GM03348 (cell line): Measurements from ENCODE around the gene SOCS1.

Experiments used
- DNase-seq: peaks from one replicate; pipeline ENCODE4 v3.0.0; 2012; ENCODE audit warnings: low spot score

The SOCS1 gene

DNA sequence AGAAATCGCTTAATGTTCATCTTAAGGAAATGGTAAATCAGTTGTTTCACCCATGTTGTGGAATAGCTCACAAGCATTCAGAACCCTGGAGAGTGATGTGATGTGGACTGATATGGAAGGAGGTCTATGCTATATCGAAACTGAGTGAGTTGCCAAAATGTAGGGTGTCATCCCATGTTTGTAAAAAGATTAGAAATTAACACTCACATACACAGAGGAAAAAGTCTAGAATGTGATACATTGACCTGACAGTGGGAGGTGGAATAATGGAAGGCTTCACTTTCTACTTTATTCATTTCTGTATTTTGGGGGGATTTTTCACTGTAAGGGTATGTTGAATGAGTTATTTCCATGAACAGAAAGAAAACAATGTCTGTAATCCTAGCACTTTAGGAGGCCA lies 29.8 kb upstream of the SOCS1 start:
- DNase-seq, result no peak

DNA sequence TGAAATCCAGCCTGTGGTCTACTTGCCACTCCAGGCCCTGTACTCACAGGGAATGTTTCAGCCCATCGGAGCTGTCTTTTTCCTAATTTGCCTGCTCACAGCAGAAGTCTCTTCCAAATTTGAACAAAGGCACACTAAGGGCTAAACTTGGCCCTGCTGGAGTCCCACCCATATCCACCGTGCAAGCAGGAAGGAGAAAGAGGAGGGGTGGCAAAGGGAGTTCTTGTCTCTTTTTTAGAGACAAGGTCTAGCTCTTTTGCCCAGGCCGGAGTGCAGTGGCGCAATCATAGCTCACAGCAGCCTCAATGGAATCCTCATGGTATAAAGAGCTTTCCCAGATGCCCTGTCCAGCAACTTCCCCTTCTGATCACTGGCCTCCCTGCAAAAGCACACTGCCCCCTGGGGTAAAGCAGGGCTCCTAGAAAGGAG lies 27.8 kb upstream of the SOCS1 start:
- DNase-seq, result no peak

DNA sequence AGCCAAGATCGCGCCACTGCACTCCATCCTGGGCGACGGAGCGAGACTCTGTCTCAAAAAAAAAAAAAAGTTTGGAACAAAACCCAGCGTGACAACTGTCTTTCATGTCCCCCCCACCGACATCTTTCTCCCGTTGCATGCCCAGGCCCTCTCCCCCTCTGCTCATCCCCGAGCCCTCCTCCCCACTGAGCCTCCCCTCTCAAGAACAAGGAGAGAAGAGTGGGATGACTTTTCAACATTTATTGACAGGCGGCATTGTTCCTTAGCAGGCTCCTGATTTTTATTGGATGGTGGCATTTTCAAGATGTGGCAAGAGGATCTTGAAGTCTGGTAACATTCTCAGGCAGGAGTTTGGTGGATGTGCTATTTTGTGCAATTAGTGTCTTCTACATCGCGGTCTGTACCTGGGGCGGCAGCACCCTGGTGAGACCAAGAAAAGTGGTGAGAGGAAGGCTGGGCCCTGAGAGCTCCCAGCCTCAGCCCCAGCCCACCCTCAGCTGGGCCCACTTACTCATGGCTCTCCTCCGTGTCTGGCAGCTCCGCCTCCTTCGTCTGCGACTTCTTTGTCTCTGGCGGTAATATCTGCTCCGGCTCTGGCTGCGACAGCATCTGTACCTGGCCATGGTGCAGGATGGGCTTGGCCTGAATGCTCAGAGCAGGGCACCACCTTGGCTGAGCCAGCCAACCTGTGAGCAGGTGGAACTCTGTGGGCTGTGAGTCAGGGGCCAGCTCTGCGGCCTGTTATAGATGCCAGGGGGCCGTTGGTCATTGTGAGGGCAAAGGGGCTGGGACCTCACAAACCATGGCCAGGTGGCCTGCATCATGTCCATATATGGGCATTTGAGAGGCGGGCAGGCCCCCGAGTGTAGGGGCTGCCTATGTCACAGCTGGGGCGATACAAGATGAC lies 24.9 kb upstream of the SOCS1 start, which contains the start of gene PRM1:
Gene PRM1 (minus strand): TSS at position 715 of the 907 bp plus-strand sequence. CDS start 92 bp downstream, at position 623.
- DNase-seq, result no peak

DNA sequence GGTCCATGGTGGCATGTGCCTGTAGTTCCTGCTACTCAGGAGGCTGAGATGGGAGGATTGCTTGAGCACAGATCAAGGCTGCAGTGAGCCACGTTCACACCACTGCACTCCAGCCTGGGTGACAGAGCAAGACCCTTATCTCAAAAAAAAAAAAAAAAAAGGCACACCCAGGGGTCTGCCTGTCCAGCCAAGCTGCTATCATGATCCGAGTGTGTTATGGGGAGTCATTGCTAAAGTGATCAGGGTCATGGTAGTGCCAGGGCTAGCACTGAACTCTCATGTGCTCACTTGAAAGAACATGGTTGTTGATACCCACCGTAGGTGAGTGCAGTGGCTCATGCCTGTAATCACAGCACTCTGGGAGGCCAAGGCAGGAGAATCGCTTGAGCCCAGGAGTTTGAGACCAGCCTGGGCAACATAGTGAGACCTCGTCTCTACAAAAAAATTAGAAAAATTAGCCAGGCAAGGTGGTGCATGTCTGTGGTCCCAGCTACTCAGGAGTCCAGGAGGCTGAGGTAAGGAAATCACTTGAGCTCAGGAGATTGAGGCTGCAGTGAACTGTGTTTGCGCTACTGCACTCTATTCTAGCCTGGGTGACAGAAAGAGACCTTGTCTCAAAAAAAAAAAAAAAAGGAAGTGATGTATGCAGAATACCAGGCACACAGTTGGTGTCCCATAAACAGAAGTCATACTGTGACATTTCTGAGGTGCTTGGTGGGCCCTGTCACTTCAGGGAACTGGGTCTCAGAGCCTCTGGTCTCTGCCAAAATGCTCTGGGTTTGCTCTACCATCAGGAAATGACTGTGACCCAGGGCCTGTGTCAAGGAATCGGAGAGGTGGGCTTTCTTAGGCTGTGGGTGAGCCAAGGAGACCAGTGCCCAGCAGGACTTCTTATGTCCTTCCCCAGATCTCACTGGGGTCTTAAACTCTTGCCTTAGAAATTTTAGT lies 23.0 kb upstream of the SOCS1 start:
- DNase-seq, result no peak

DNA sequence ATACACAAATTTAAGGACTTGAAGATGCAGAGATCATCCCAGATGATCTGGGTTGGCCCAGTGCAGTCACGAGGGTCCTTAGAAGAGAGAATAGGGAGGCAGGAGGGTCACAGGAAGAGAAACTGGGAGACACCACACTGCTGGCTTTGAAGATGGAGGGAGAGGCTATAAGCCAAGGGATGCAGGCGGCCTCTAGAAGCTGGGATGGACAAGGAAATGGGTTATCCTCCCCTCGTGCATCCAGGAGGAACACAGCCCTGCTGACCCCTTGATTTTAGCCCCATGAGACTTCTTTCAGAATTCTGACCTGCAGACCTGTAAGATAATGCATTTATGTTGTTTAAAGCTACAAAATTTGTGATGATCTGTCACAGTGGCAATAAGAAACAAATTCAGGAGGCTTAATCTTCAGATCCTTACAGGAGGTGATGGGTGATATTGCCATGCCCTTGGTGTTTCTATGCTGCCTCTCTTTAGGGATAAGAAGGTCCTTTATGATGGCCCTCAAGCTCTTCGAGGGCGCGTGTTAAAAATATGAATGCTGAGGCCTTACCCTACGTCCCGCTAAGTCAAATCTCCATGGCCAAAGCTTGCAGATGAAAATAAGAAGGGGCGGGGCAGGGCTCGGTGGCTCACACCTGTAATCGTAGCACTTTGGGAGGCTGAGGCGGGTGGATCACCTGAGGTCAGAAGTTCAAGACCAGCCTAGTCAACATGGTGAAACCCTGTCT lies 21.8 kb upstream of the SOCS1 start:
- DNase-seq, result no peak

DNA sequence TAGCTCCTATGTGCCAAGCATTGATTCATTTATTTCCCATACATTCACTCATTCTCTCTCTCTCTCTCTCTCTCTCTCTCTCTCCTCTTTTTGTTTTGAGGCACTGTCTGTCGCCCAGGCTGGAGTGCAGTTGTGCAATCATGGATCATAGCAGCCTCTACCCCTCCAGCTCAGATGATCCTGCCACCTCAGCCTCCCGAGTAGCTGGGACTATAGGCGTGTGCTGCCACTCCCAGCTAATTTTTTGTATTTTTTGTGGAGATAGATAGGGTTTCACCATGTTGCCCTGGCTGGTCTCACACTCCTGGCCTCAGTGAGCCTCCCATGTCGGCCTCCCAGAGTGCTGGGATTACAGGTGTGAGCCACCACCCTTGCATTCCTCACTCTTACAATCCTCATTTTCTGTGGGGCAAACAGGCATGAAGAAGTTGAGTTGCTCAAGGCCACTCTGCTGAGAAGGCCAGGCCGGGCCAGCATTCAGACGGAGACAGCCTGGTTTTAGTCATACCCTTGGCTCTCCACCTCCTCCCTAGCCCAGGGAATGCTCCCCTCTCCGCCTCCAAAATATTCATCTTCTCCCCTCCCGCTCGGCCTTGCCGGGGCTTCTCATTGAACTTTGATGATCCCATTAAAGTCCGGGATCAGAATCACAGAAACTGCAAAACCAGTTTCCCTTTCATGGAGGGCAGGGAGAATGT lies 21.0 kb upstream of the SOCS1 start:
- no peak for DNase-seq

DNA sequence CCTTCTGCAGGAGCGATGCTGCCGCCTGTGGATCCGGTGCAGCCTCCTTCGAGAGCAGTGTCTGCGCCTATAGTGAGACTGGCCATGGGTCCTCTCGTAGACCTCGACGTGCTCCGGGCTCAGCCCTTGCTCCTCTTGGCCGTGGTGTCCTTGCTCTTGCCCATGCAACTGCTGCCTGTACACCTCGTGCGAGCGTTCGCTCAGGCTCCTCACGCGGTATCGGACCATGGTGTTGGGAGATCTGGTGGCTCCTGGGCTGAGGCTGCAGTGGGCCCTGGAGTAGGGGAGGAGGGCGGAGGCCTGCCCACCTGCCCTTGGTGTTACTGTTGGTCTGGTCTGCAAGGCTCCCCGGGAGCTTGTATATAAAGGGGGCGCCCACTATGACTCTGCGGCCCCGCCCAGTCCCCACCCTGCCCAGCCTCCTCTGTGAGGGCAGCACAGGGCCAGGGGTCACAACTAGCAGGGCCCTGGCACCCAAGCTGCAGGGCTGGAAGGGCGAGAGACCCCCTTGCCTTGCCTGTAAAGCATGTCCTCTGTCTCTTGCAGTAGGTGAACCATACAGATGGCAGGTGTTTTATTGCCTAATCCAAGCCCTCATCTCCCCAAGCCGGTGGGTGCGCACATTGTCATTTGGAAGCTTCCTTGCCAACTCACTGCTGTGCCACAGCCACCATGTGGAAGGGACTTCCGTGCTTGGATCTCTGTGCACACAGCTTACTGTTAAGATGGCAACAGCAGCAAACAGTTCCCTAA lies 20.3 kb upstream of the SOCS1 start, which contains the start of gene PRM2:
Gene PRM2 (minus strand): TSS at position 338 of the 753 bp plus-strand sequence. CDS start 110 bp downstream, at position 228.
- no peak for DNase-seq

DNA sequence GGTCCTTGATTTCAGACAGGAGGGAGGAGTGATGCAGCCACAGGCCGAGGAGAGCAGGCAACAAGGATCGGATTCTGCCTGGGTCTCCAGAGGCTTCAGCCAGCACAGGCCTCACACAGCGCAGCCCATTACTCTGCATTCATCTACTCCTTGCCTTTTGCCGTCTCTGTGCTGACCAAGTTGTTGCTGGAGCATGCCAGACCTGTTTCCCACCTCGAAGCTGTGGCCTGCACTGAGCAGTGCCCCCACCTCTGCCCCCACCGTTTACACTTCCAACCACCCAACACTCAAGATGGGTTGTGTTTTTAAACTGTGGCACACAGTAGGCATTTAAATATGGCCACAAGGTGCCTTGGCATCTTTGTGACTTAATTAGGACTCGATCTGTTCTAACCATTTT lies 19.0 kb upstream of the SOCS1 start:
- no peak for DNase-seq

DNA sequence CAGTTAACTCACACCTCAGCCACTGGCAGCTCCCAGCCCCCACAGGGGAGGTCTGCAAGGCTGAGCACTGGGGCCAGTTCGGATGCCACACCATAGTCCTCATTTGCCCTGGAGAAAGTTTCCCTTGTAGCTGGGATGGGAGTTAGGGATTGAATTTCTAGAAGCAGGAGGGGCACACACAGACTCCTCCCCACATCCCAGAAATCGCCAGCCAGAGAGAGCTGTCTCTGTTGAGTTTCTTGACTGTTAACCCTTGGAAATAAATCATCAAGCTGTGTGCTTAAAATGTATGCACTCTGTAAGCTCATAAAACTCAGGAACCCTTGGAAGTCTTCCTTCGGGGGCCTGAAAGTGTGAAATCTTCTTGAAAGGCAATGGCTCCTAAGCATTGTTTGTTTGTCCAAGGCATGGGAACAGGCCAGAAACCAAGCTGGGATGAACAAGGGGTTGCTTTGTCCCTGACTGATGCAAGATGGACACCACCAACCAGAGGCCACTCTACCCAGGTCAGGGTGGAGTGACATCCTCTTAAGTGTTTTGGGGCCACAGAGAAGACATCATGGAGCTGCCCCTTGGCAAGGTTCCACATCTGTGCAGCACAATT lies 17.8 kb upstream of the SOCS1 start:
- DNase-seq, result no peak

DNA sequence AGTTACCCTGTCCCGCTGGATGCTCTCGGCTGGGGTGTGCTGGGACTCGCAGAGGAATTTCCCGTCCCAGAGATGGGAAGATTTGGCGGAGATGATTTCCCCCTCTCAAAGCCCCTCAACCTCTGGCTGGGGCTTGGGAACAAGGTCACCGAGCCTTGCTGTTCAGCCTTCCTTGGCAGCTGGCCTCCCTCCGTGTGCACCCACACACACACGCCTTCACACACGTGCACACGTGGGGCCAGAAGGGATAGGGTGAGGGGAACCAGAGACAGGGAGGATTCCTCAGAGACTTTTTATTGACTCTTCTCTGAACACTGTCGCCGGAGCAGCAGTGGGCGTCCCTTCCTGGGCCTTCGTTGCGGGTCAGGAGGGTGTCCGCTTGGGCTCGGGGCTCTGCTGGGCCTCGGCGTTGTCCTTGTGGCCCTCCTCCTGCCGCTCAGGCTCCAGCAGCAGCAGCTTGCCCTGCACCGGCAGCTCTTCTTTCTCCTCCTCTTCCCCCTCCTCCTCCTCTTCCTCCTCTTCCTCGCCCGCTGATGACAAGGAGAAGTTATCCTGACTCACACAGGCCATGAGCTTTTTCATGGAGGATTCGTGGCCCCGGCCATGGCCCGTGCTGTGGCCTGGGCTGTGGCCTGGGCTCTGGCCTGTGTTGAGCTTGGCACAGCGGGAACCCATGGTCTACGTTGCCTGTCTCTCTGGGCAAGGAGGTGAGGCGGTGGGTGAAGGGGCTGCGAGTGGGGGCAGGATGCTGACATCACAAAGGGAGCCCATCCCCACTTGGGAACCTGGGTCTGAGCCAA lies 17.1 kb upstream of the SOCS1 start, which contains the start of gene PRM3:
Gene PRM3 (minus strand): TSS at position 709 of the 800 bp plus-strand sequence. CDS start 34 bp downstream, at position 675.
- no peak for DNase-seq

DNA sequence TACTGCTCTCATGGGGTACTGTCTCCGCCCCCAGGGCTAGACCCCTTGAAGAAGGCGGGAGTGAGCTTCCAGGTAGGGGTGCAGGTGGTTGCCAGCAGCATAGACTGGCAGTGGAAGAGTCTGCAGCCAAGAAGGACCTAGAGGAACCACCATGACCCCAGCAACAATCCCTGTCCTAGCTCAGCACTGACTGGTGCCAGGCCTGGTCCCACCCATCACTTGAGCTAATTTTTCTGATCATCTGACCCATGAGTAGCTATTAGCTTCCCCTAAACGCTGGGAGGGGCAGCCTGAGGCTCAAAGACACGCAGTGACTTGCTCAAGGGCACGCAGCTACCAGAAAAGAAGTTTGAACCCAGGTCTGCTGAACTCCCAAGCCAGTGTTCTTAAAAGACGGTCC lies 16.5 kb upstream of the SOCS1 start:
- no peak for DNase-seq

DNA sequence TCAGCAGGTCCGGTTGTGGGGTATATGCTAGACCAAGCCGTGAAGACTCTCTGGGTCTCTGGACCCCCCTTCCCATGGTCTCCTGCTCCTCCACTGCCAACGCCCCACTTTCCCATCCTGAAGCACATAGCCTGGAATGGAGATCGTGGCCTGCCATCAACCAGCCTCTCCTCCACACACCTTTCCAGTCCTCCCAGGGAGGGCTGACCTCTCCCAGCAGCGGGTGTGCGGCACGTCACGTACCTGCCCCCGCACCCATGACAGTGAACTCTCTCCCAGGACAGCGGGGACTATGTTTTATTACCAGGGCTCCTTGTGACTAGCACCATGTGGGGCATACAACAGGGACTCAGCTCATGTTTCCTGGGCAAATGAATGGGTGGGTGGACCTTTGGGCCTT lies 15.6 kb upstream of the SOCS1 start:
- no peak for DNase-seq

DNA sequence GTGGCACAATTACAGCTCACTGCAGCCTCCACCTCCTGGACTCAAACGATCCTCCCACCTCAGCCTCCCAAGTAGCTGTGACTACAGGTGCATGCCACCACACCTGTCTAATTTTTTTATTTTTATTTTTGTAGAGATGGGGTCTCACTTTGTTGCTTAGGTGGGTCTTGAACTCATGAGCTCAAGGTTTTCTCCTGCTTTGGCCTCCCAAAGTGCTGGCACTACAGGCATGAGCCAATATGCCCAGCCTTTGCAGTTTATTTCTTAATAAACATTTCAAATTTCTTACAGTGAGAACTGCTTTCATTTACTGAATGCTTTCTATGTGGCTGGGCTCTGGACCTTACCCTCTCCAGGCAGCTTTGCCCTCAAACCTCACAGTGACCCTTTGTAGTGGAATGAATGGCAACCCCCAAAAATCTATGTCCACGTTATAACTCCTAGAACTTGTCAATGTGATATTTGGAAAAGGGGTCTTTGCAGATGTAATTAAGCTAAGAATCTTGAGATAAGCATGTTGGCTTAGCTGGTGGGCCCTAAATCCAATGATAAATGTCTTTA lies 14.7 kb upstream of the SOCS1 start:
- DNase-seq, result no peak

DNA sequence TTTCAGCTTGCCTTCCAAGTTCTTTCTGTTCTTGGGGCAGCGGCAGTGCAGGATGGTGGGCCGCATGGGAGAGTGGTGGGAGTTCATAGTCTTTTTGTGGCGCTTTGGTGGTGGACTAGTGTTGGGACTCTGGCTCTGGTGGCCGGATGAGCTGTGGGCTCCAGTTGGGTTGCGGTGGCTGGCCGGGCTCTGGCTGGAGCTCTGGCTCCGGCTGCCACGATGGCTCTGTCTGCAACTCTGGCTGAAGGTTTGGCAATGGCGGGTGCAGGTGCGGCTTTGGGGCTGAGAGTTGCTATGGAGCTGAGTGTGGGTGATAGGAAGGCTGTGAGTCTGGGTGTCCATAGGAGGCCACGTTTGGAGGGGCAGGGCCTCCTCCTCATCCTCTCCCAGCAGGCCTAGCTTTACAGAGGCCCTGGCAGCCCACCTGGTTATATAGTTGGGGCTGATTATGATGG lies 12.9 kb upstream of the SOCS1 start, which contains the start of gene TNP2:
Gene TNP2 (minus strand): TSS at position 405 of the 455 bp plus-strand sequence. CDS start 63 bp downstream, at position 342.
- no peak for DNase-seq

DNA sequence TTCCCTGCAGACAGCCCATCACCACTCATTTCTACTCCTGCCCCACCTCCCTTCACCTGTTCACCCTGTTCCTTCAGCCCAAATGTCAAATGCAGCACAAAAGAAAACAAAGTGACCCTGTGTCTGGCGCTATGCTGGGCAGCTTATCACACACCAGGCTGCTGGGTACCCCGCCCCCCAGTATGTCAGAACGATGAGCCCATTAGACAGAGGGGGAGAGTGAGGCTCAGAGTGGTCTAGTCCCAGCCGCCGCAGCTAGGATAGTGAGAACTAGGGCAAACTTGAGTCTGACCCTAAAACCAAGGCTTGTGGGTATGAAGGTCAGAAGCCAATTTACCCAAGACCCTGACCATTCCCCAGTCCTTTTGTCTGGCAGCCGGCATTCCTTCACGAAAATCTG lies 9.1 kb upstream of the SOCS1 start:
- no peak for DNase-seq

DNA sequence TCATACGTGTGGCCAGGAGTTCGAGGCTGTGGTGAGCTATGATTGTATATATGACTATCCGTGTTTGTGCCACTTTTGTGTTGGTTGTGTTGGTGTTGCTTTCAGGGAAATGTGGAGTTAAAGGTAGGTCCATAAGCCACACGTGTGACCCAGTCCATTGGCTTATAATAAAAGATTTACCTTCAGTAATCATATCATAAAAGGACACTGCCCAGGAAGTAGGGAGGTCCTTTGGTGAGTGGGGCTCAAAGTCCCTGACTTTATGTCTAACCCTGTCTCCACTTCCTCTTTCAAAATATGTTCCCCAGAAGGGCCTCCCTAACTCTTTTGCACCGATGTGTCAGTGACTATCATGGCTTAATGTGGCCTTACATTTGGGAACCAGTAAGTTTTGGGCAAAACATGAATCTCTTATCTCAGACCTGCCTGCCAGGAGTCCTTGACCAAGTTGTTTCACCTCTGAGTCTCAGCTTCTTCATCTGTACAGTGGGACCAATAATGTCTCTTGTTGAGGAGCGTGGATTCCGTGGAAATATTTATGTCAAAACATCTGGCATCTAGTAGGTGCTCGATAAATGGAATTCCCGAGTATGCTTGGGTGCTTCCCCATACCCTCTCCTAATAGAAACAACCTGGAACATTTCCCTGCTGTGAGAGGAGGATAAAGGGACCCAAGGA lies 8.3 kb upstream of the SOCS1 start:
- no peak for DNase-seq

DNA sequence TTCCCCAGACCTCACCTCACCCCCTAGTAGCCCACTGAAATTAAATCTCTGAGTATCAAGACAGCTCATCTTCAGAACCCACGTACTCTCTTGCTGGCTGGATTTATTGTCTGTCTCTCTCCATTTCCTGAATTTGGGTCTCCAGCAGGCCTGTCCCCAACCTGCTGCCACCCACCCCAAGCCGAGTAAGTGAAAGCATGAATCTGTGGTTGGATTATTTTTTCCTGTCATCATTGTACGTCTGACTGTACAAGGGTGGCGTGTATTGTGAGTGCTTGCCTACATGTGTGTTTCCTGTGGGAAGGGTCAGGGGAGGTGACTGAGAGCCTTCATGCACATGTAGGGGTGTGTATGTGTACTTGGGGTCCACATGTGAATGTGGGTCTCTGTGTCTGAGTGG lies 7.7 kb upstream of the SOCS1 start:
- no peak for DNase-seq

DNA sequence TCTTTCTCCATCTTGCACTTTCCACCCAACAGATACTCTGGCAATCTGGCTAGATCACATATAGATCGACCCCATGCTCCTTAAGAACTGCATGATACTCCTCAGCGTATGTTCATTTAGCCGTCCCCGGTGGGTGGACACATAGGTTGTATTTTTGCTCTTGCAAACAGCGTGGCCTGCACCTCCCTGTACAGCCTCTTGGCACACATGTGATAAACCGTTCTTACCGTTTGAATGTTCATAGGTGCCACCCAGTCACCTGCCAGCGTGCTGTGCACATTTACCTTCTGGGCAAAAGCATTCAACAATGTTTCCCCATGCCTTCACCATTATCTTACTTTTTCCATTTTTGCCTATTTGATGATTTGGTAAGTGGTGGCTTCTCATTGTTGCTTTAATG lies 6.9 kb upstream of the SOCS1 start:
- no peak for DNase-seq
